ENCODE measurements around the gene LAMTOR5.
A peak's percentile ranks its signal among the peaks of the same experiment; 100 is the strongest.

LAMTOR5 gene

DNA sequence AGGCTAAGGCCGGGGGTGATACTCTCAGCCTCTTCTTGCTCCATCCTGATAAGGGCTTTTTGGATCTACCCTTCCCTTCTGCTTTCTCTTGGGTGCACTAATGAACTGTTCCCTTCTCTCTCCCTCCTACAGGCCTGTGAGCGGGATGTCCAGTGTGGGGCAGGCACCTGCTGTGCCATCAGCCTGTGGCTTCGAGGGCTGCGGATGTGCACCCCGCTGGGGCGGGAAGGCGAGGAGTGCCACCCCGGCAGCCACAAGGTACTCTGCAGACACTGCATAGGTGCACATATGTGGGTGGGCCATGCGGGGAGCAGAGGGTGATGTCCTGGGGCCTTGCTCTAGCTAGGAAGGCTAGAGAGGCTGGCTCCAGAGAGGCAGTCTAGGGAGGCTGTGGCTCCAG lies 46.3 kb upstream of the LAMTOR5 start:
- Histone ChIP-seq H2AFZ (ENCODE audit: low read length) (no peak overlapping the region), H3K27me3 (ENCODE audit: control insufficient read depth in 3 of 3, insufficient read depth in 3 of 3, low read depth in 1 of 3, low read length in 3 of 3) (peaks cover 0 to 55% (median 0%) of the 10 kb centered on the region in 3 experiments), H3K79me1 (ENCODE audit: low read depth, low read length) (no peaks in the 10 kb centered on the region), H3K23ac (ENCODE audit: low read depth, low read length, poor library complexity) (peak overlapping the region; percentile 14), H3K9ac (ENCODE audit: low read depth, low read length, poor library complexity) (no peak overlapping the region), H3K14ac (ENCODE audit: low read length) (peak overlapping the region; percentile 5), H2BK12ac (ENCODE audit: low read length) (no peak overlapping the region), H3K36me3 (replicated peaks in 1 of 2; ENCODE audit: control insufficient read depth in 2 of 2, insufficient read depth in 2 of 2, low read length in 2 of 2) (no peaks in the 10 kb centered on the region), H3K4ac (ENCODE audit: low read length) (no peak overlapping the region), H2BK5ac (ENCODE audit: low read length) (no peak overlapping the region), H2AK5ac (ENCODE audit: low read depth, low read length) (no peak overlapping the region), H3K4me2 (ENCODE audit: insufficient read depth, low read length, poor library complexity, severe bottlenecking) (no peak overlapping the region), H3K4me1 (ENCODE audit: control insufficient read depth in 2 of 2, insufficient read depth in 1 of 2, low read depth in 1 of 2, low read length in 2 of 2) (no peaks in the 10 kb centered on the region), H3K27ac (replicated peaks; ENCODE audit: low read length) (no peak overlapping the region), H3K9me3 (replicated peaks in 1 of 2; ENCODE audit: control insufficient read depth in 2 of 2, insufficient read depth in 1 of 2, low read depth in 1 of 2, low read length in 2 of 2) (no peaks in the 10 kb centered on the region), H4K91ac (ENCODE audit: low read depth, low read length, poor library complexity) (no peak overlapping the region), H4K8ac (ENCODE audit: low read depth, low read length) (no peak overlapping the region), H3K18ac (ENCODE audit: low read length) (no peak overlapping the region), H2BK15ac (ENCODE audit: low read length) (no peak overlapping the region), H3K4me3 (ENCODE audit: low read length in 2 of 2) (no peak overlapping the region), H2BK120ac (ENCODE audit: low read depth, low read length) (no peak overlapping the region)
- no CpG with 5 or more reads among the region's 9 CpGs for WGBS, 2 donors (ENCODE audit: extremely low coverage in 2 of 2, insufficient read length in 2 of 2, insufficient replicate concordance in 1 of 2)
- no peak for DNase-seq (ENCODE audit: low spot score)

DNA sequence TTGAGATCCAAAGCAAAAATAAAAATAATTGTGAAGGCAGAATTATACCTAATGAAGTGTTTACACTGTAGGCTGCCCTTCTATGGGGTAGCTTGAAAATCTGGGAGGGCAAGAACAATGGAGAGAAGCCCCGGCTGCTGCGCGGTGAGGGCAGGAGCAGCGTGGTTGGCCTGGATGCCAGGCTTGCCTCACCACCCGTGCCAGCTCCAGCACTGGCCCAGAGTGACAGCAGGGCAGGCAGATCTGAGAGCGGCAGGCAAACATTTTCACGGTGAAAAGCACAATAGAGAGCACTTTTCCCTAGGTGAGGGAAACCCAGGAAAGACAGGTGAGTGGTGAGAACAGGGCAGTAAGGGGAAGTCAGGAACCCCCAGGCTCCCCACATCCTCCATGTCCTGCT lies 44.8 kb upstream of the LAMTOR5 start:
- peaks cover 0 to 70% (median 0%) of the 10 kb centered on the region in 3 experiments for H3K27me3 ChIP-seq (ENCODE audit: control insufficient read depth in 3 of 3, insufficient read depth in 3 of 3, low read depth in 1 of 3, low read length in 3 of 3)
- WGBS, 2 donors (ENCODE audit: extremely low coverage in 2 of 2, insufficient read length in 2 of 2, insufficient replicate concordance in 1 of 2), result no CpG with 5 or more reads among the region's 7 CpGs
- H2AK5ac ChIP-seq (ENCODE audit: low read depth, low read length), result no peak overlapping the region

DNA sequence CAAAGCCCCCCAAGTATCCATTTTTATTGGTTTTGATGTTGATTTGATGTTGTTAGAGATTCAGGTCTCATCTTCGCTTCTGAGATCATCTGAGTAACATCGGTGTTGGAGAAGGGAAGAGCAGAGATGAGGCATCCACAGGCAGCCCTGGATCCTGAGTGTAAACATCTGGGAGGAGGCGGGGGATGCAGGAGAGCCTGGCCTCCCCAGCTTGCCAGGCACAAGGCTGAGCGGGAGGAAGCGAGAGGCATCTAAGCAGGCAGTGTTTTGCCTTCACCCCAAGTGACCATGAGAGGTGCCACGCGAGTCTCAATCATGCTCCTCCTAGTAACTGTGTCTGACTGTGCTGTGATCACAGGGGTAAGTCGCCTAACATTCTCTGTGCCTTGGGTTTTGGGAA lies 43.4 kb upstream of the LAMTOR5 start, which contains the start of gene PROK1:
Gene PROK1, plus strand, starts transcription at position 221 of the 400 bp plus-strand sequence. Its CDS starts 68 bp downstream, at position 289.
- Histone ChIP-seq H3K23ac (ENCODE audit: low read depth, low read length, poor library complexity) (peak within 1 kb of the TSS; percentile 65), H3K4me2 (ENCODE audit: insufficient read depth, low read length, poor library complexity, severe bottlenecking) (no peak within 1 kb of the TSS), H3K36me3 (replicated peaks in 1 of 2; ENCODE audit: control insufficient read depth in 2 of 2, insufficient read depth in 2 of 2, low read length in 2 of 2) (no peaks in the 10 kb centered on the region), H3K4me3 (ENCODE audit: low read length in 2 of 2) (no peak within 1 kb of the TSS), H3K4ac (ENCODE audit: low read length) (no peak within 1 kb of the TSS), H2AK5ac (ENCODE audit: low read depth, low read length) (no peak within 1 kb of the TSS), H4K8ac (ENCODE audit: low read depth, low read length) (no peak within 1 kb of the TSS), H3K27me3 (ENCODE audit: control insufficient read depth in 3 of 3, insufficient read depth in 3 of 3, low read depth in 1 of 3, low read length in 3 of 3) (peaks cover 0 to 78% (median 0%) of the 10 kb centered on the region in 3 experiments), H4K91ac (ENCODE audit: low read depth, low read length, poor library complexity) (no peak within 1 kb of the TSS), H3K79me1 (ENCODE audit: low read depth, low read length) (no peaks in the 10 kb centered on the region), H2BK120ac (ENCODE audit: low read depth, low read length) (no peak within 1 kb of the TSS), H2BK15ac (ENCODE audit: low read length) (no peak within 1 kb of the TSS), H2BK12ac (ENCODE audit: low read length) (no peak within 1 kb of the TSS), H3K9me3 (replicated peaks in 1 of 2; ENCODE audit: control insufficient read depth in 2 of 2, insufficient read depth in 1 of 2, low read depth in 1 of 2, low read length in 2 of 2) (no peaks in the 10 kb centered on the region), H3K14ac (ENCODE audit: low read length) (no peak within 1 kb of the TSS), H3K27ac (replicated peaks; ENCODE audit: low read length) (no peak within 1 kb of the TSS), H2AFZ (ENCODE audit: low read length) (no peak within 1 kb of the TSS), H3K18ac (ENCODE audit: low read length) (peak within 1 kb of the TSS; percentile 35), H2BK5ac (ENCODE audit: low read length) (no peak within 1 kb of the TSS), H3K4me1 (ENCODE audit: control insufficient read depth in 2 of 2, insufficient read depth in 1 of 2, low read depth in 1 of 2, low read length in 2 of 2) (no peaks in the 10 kb centered on the region), H3K9ac (ENCODE audit: low read depth, low read length, poor library complexity) (no peak within 1 kb of the TSS)
- no CpG with 5 or more reads among the region's 8 CpGs for WGBS, 2 donors (ENCODE audit: extremely low coverage in 2 of 2, insufficient read length in 2 of 2, insufficient replicate concordance in 1 of 2)
- no peak for DNase-seq (ENCODE audit: low spot score)

More for the DNA sequence above, 44.8 kb upstream of the LAMTOR5 start:
- no peak overlapping the region for H3K27ac ChIP-seq (replicated peaks; ENCODE audit: low read length)
- H3K4me1 ChIP-seq (ENCODE audit: control insufficient read depth in 2 of 2, insufficient read depth in 1 of 2, low read depth in 1 of 2, low read length in 2 of 2), result no peaks in the 10 kb centered on the region
- no peak overlapping the region for H2BK12ac ChIP-seq (ENCODE audit: low read length)
- DNase-seq (ENCODE audit: low spot score), result no peak
- H3K14ac ChIP-seq (ENCODE audit: low read length), result no peak overlapping the region
- H3K36me3 ChIP-seq (replicated peaks in 1 of 2; ENCODE audit: control insufficient read depth in 2 of 2, insufficient read depth in 2 of 2, low read length in 2 of 2), result no peaks in the 10 kb centered on the region
- no peak overlapping the region for H4K91ac ChIP-seq (ENCODE audit: low read depth, low read length, poor library complexity)
- no peak overlapping the region for H3K4ac ChIP-seq (ENCODE audit: low read length)
- no peaks in the 10 kb centered on the region for H3K9me3 ChIP-seq (replicated peaks in 1 of 2; ENCODE audit: control insufficient read depth in 2 of 2, insufficient read depth in 1 of 2, low read depth in 1 of 2, low read length in 2 of 2)
- no peak overlapping the region for H4K8ac ChIP-seq (ENCODE audit: low read depth, low read length)
- H2BK120ac ChIP-seq (ENCODE audit: low read depth, low read length), result no peak overlapping the region
- no peaks in the 10 kb centered on the region for H3K79me1 ChIP-seq (ENCODE audit: low read depth, low read length)
- H3K4me2 ChIP-seq (ENCODE audit: insufficient read depth, low read length, poor library complexity, severe bottlenecking), result no peak overlapping the region
- no peak overlapping the region for H3K4me3 ChIP-seq (ENCODE audit: low read length in 2 of 2)
- H3K9ac ChIP-seq (ENCODE audit: low read depth, low read length, poor library complexity), result no peak overlapping the region
- H2BK15ac ChIP-seq (ENCODE audit: low read length), result no peak overlapping the region
- H2AFZ ChIP-seq (ENCODE audit: low read length), result no peak overlapping the region
- no peak overlapping the region for H3K18ac ChIP-seq (ENCODE audit: low read length)
- no peak overlapping the region for H2BK5ac ChIP-seq (ENCODE audit: low read length)
- H3K23ac ChIP-seq (ENCODE audit: low read depth, low read length, poor library complexity), result no peak overlapping the region

DNA sequence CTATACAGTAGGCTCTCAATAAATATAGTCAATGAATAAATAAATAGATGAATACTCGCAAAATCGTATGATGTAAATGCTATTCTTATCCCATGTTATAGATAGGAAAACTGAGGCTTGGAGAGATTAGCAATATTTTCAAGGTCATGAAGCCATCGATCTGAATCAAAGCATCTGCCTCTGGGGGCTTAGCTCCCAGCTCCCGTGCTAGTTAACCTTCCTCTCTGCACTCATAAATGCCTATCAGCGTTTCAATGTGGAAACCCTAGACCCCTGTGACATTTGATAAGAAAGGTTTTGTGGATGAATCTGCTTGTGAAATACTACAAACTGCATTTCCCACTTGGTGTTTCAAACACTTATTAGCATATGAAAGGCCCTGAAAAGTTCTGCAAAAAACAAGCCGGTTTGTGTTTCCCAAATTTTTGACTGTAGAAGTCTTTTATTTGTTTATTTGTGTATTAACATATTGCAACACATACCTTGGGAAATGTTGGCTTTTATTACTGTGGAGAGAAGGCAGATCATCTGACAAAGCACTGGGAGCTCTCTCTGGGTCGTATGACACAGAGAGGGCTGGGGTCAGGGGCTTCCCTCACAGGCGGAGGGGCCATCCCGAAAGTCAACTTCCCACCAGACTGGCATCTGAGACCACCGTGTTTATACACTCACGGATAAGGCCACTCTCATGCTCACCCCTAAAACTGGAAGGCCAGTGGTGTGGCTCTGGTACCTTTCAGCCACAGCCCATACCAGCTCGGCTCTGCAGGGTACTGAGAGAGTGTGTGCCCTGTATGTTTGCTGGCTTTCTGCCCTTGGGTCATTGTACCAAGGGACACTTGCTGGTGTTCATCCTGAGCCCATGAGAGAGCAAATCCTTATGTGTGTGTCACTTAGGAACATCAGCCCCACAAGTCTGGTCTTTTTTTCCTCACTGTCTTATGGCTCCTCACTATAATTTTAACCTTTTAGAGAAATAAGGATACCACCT lies 42.5 kb upstream of the LAMTOR5 start:
- Histone ChIP-seq H2BK12ac (ENCODE audit: low read length) (no peak overlapping the region), H3K36me3 (replicated peaks in 1 of 2; ENCODE audit: control insufficient read depth in 2 of 2, insufficient read depth in 2 of 2, low read length in 2 of 2) (no peaks in the 10 kb centered on the region), H3K79me1 (ENCODE audit: low read depth, low read length) (no peaks in the 10 kb centered on the region), H3K23ac (ENCODE audit: low read depth, low read length, poor library complexity) (no peak overlapping the region), H3K18ac (ENCODE audit: low read length) (no peak overlapping the region), H3K27ac (replicated peaks; ENCODE audit: low read length) (no peak overlapping the region), H2AFZ (ENCODE audit: low read length) (no peak overlapping the region), H2AK5ac (ENCODE audit: low read depth, low read length) (no peak overlapping the region), H2BK120ac (ENCODE audit: low read depth, low read length) (no peak overlapping the region), H3K4me1 (ENCODE audit: control insufficient read depth in 2 of 2, insufficient read depth in 1 of 2, low read depth in 1 of 2, low read length in 2 of 2) (no peaks in the 10 kb centered on the region), H4K91ac (ENCODE audit: low read depth, low read length, poor library complexity) (no peak overlapping the region), H3K14ac (ENCODE audit: low read length) (no peak overlapping the region), H3K9me3 (replicated peaks in 1 of 2; ENCODE audit: control insufficient read depth in 2 of 2, insufficient read depth in 1 of 2, low read depth in 1 of 2, low read length in 2 of 2) (no peaks in the 10 kb centered on the region), H3K4ac (ENCODE audit: low read length) (no peak overlapping the region), H4K8ac (ENCODE audit: low read depth, low read length) (no peak overlapping the region), H2BK5ac (ENCODE audit: low read length) (no peak overlapping the region), H3K4me3 (ENCODE audit: low read length in 2 of 2) (no peak overlapping the region), H2BK15ac (ENCODE audit: low read length) (no peak overlapping the region), H3K27me3 (ENCODE audit: control insufficient read depth in 3 of 3, insufficient read depth in 3 of 3, low read depth in 1 of 3, low read length in 3 of 3) (peaks cover 0 to 74% (median 0%) of the 10 kb centered on the region in 3 experiments), H3K9ac (ENCODE audit: low read depth, low read length, poor library complexity) (no peak overlapping the region), H3K4me2 (ENCODE audit: insufficient read depth, low read length, poor library complexity, severe bottlenecking) (no peak overlapping the region)
- WGBS, 2 donors (ENCODE audit: extremely low coverage in 2 of 2, insufficient read length in 2 of 2, insufficient replicate concordance in 1 of 2), result no CpG with 5 or more reads among the region's 12 CpGs
- DNase-seq (ENCODE audit: low spot score), result no peak
